HG03280 (cell line): ENCODE data around the gene RFLNA.

ENCODE experiments used
- ATAC-seq: cut with Tn5 transposase; IDR thresholded peaks from one replicate; pipeline ENCODE4 v1.9.1; 2021; ENCODE audit warnings: mild to moderate bottlenecking, moderate library complexity; ENCODE audit not compliant: unreplicated experiment

The RFLNA gene

GRCh38 chr12:124302807-124303578 lies 8.1 kb downstream of the RFLNA start:
- no peak for ATAC-seq

- ATAC-seq, result no peak
These were observed 8.9 kb downstream of the RFLNA start for GRCh38 chr12:124303579-124304313.

GRCh38 chr12:124304314-124304790 lies 9.5 kb downstream of the RFLNA start:
- no peak for ATAC-seq

GRCh38 chr12:124305136-124305535 lies 10.2 kb downstream of the RFLNA start:
- no peak for ATAC-seq

- ATAC-seq, result no peak
These were observed 11.1 kb downstream of the RFLNA start for GRCh38 chr12:124305776-124306685.

GRCh38 chr12:124306686-124307555 lies 12.0 kb downstream of the RFLNA start:
- no peak for ATAC-seq

GRCh38 chr12:124307556-124307825 lies 12.6 kb downstream of the RFLNA start:
- ATAC-seq, result no peak

GRCh38 chr12:124308741-124309140 lies 13.8 kb downstream of the RFLNA start:
- no peak for ATAC-seq

GRCh38 chr12:124309231-124309630 lies 14.3 kb downstream of the RFLNA start:
- ATAC-seq, result no peak

- no peak for ATAC-seq
These were observed 14.9 kb downstream of the RFLNA start for GRCh38 chr12:124309744-124310143.

- no peak for ATAC-seq
These were observed 15.3 kb downstream of the RFLNA start for GRCh38 chr12:124310178-124310577.

GRCh38 chr12:124310785-124311184 lies 15.9 kb downstream of the RFLNA start:
- no peak for ATAC-seq

- no peak for ATAC-seq
These were observed 16.6 kb downstream of the RFLNA start for GRCh38 chr12:124311292-124312109.

GRCh38 chr12:124312601-124313000 lies 17.7 kb downstream of the RFLNA start:
- ATAC-seq, result no peak

GRCh38 chr12:124314207-124314606 lies 19.3 kb downstream of the RFLNA start:
- ATAC-seq, result no peak

- no peak for ATAC-seq
These were observed 19.9 kb downstream of the RFLNA start for GRCh38 chr12:124314766-124315165.

- ATAC-seq, result no peak
These were observed 20.6 kb downstream of the RFLNA start for GRCh38 chr12:124315372-124316044.

GRCh38 chr12:124316257-124316900 lies 21.5 kb downstream of the RFLNA start:
- ATAC-seq, result no peak

- no peak for ATAC-seq
These were observed 22.5 kb downstream of the RFLNA start for GRCh38 chr12:124317400-124317799.
